ENCODE measurements around the gene LIMS2.

The LIMS2 gene

DNA sequence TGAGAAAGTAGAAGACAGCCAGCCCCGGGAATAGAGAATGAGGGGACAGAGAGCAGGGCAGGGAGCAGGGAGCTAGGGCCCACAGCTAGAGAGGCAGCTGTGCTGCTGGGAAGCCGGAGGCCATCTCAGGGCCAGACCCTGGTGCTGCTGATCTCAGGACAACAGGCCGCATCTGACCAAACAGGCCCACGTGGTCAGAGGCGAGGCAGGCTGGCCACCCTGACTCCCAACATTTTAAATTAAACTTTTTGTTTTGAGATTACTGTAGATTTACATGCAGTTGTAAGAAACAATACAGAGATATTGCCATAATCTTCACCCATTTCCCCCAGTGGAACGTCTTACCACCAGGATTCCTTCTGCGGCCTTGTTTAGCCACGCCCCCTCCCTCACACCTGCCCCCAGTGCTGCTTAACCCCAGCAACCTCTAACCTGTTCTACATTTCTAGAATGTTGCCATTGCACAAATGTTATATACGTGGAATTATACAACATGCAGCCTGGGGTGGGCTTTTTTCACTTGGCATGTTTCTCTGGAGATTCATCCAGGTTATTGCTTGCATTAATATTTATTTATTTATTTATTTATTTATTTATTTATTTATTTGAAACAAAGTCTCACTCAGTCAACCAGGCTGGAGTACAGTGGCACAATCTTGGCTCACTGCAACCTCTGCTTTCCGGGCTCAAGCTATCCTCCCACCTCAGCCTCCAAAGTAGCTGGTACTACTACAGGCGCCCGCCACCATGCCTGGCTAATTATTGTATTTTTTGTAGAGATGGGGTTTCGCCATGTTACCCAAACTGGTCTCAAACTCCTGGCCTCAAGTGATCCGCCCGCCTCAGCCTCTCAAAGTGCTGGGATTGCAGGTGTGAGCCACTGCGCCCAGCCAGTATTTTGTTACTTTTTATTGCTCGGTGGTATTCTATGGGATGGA is 78.0 kb downstream of the LIMS2 start:
- DNase-seq = no peak

GRCh38 chr2:127596311-127597045 is 78.9 kb downstream of the LIMS2 start:
- no peak for DNase-seq

DNA sequence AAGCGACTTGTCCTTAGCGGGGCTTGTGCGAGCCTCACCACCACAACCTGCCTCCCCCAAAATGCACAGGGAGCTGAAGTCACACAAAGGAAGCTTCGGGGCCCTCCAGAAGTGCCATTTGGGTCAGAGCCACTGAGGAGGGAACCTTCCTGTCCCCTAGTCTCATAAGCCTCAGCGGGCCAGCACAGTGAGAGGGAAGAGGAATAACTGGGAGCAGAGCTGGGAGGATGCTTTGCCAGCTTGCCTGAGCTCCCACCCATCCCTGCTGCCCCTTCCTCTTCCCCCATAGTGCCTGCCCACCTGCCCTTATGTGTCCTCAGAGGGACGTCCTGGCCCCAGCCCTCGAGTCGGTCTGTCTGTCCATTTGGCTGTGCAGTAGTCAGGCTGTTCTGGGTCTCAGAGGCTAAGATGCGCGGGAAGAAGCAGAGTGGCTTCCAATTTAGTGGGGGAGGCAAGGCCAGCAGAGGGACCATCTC is 81.2 kb downstream of the LIMS2 start:
- no peak for DNase-seq

DNA sequence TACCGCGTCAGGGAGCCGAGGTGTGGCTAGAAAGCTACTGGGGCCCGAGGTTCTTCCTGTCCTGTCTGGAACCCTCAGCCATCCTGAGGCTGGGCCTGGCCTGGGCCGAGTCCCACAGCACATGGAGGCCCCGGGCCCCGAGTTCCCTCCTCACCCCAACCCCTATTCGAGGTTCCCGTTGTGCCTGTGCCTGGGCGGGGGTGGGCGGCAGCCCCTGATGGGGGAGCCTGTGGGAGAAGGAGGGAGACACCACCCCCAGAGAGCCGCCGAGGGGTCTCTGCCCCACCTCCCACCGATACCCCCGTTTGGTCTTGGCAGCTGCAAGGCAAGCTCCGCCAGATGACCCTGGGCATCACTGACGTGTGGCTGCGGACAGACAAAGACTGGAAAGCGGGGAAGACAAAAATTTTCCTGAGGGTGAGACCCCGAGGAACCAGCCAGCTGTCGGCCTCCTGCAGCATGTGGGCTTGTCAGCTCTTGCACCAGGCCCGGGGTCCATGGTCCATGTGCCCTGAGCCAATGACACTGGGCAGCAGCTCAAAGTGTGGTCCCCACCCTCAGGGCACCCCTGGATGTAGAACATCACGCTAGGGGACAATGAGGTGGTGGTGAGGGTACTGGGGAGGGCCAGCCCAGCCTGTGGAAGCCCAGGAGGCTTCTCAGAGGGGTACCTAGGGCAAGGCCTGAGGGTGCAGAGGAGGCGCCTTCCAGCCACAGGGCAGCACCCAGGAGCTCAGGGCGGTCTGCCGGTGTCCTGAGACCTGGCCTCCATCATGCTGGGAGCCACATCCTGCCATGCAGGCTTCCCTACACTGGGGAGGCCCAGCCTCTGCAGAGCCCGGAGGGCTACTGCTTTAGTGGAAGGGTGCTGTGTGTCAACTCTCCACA is 81.9 kb downstream of the LIMS2 start:
- DNase-seq = no peak

DNA sequence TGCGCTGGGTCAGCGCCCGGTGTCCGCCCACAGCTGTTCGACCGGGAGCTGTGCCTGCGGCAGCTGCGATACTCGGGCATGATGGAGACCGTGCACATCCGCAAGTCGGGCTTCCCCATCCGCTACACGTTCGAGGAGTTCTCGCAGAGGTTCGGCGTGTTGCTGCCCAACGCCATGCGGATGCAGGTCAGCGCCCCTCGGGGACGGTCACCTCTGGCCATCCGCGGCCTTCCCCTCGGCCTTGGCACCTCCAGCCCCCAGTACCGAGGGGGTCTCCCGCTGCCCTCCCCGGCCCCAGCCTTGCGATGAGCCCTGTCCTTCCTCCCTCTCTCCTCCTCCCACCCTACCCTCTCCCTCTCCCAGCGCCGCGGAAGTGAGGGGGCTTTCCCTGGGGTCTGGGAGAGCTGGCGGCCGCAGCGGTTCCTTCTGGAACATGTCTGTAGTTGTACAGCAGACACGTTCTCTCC is 82.5 kb downstream of the LIMS2 start:
- DNase-seq = no peak

- DNase-seq = peak; percentile 59 to 65
Observed at GRCh38 chr2:127591221-127591923, 84.0 kb downstream of the LIMS2 start.

DNA sequence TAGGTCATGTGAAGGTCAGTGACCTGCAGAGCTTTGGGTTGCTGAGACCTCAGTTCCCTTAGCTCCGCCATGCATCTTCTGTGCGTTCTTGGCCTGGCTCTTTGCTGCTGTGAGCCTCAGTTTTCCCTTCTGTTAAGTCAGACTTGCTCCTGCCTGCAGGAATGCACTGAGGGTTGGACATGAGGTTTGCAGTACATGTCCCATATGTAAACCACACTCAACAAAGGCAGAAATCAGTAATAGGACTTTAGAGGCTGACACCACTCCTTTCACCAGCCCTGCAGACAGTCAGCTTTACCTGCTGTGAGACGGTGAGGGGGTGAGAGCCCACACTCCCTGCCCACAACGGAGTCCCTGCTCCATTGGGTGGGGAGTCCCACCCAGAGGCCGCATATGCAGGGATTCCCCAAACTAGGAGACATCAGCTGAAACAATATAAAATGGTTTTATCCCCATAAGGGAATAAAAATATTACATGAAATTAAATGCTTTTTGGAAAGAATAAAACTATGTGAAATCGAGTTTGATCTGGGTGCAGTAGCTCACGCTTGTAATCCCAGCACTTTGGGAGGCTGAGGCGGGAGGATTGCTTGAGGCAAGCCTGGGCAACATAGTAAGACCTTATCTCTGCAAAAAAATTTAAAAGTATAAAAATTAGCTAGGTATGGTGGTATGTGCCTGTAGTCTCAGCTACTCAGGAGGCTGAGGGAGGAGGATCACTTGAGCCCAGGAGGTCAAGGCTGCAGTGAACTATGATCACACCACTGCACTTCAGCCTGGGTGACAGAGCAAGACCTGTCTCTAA is 84.7 kb downstream of the LIMS2 start:
- DNase-seq = no peak

- DNase-seq = no peak
Observed at GRCh38 chr2:127589841-127590240, 85.5 kb downstream of the LIMS2 start.

DNA sequence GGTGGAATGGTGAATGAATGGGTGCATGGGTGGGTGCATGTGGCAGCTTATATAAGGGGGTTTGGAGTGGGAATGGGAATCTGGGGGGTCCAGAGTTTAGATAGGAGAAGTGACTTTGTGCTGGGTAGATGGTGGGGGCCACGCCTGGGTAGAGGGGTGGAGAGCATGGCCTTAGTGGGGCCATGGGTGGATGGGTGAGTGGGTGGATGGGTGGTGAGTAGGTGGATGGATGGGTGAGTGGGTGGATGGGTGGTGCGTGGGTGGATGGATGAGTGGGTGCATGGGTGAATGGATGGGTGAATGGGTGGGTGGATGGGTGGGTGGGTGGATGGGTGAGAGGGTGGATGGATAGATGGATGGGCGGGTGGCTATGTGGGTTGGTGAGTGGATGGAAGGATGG is 86.0 kb downstream of the LIMS2 start:
- DNase-seq = no peak
